ENCODE measurements around the gene ICAM4. TPM values are rescaled to one million over a fixed set of nuclear protein-coding genes. Genes with fewer than 3 reads are reported as not detected.

The ICAM4 gene
- total and polyA plus RNA-seq, 9 of the 15 experiments (the other 6 are each of a cell fraction or from before 2014, with no cell fraction given) = 14.1 to 86.1 (median 29.6) TPM

- TF ChIP-seq, protein P1, sequence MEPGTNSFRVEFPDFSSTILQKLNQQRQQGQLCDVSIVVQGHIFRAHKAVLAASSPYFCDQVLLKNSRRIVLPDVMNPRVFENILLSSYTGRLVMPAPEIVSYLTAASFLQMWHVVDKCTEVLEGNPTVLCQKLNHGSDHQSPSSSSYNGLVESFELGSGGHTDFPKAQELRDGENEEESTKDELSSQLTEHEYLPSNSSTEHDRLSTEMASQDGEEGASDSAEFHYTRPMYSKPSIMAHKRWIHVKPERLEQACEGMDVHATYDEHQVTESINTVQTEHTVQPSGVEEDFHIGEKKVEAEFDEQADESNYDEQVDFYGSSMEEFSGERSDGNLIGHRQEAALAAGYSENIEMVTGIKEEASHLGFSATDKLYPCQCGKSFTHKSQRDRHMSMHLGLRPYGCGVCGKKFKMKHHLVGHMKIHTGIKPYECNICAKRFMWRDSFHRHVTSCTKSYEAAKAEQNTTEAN (CRISPR knock-in tag; IDR thresholded peaks at IDR 0.05) = 0 out of 2 replicates have a peak, but pooled peaks have one; percentile 8
- TF ChIP-seq E4F1 (CRISPR knock-in tag; IDR thresholded peaks at IDR 0.05; ENCODE audit: borderline replicate concordance) (no peak), ZNF644 (tag; IDR thresholded peaks at IDR 0.05; ENCODE audit: low read depth) (no peak), RNF2 (IDR thresholded peaks at IDR 0.05) (peak; percentile 30; the same call in 1 of the 2 replicates)
Measured at GRCh38 chr19:10332965-10333757, 46.4 kb downstream of the ICAM4 start, which contains the start of gene RAVER1 (continued).
